B cell (primary cell): Measurements from ENCODE around the gene ASCL1. TPM values are rescaled to one million over a fixed set of nuclear protein-coding genes. Genes with fewer than 3 reads are reported as not detected.

Source experiments
- ATAC-seq: fragments of 200-7000 bp; cut with Tn5 transposase; one replicate; pipeline ENCODE4 v1.10.0; 2021; ENCODE audit warnings: low read depth, mild to moderate bottlenecking, moderate number of reproducible peaks, moderate library complexity
- CTCF ChIA-PET: fragments of 350-600 bp; sonication (Branson Sonifier 250); formaldehyde crosslinking; loops from one replicate; lab custom pipeline; 2021; ENCODE audit warnings: antibody characterized with exemption, inconsistent platforms; lab: Charles Lee
- POLR2A ChIA-PET: fragments of 350-600 bp; sonication (Branson Sonifier 250); formaldehyde crosslinking; loops from one replicate; lab custom pipeline; 2021; ENCODE audit warnings: antibody characterized with exemption; lab: Charles Lee
- DNase-seq: peaks from one replicate; pipeline ENCODE4 v3.0.0; 2013
- H2AFZ ChIP-seq: 2 replicates; pipeline ENCODE4 v1.6.1; 2012; ENCODE audit warnings: mild to moderate bottlenecking, low read depth, low read length; ENCODE audit not compliant: insufficient read depth, poor library complexity, severe bottlenecking
- H3K27ac ChIP-seq, 2 donors: 1 replicate in 1 of 2; 2 replicates in 1 of 2; pipeline ENCODE4 v1.5.1; 2012 to 2013; ENCODE audit warnings: low read length in 2 of 2, mild to moderate bottlenecking in 2 of 2, moderate library complexity in 1 of 2
- H3K27me3 ChIP-seq, 4 experiments: fragments of 200-600 bp in 1 of 4; sonication (generic) in 1 of 4; replicated peaks in 1 of 4; 1 replicate in 2 of 4; 2 replicates in 2 of 4; pipeline versions ENCODE4 v1.6.1 to v1.7.0; 2013 to 2016; ENCODE audit warnings: low read length in 3 of 4, mild to moderate bottlenecking in 2 of 4, mixed read lengths in 1 of 4, moderate library complexity in 1 of 4; ENCODE audit not compliant: insufficient read depth in 4 of 4, control insufficient read depth in 3 of 4; ENCODE audit errors: control extremely low read depth in 1 of 4
- H3K36me3 ChIP-seq, 2 experiments: replicated peaks in 1 of 2; 1 replicate in 1 of 2; 2 replicates in 1 of 2; pipeline versions ENCODE4 v1.6.1 to v1.7.1; 2013; ENCODE audit warnings: low read length in 1 of 2; ENCODE audit not compliant: insufficient read depth in 2 of 2, control insufficient read depth in 1 of 2; ENCODE audit errors: control extremely low read depth in 1 of 2, extremely low read depth in 1 of 2
- H3K4me1 ChIP-seq, 2 donors: fragments of 200-600 bp in 1 of 2; sonication (generic) in 1 of 2; 1 replicate in 1 of 2; 2 replicates in 1 of 2; pipeline versions ENCODE4 v1.5.1 to v1.6.1; 2013 to 2017; ENCODE audit warnings: low read length in 2 of 2; ENCODE audit not compliant: control insufficient read depth in 2 of 2, insufficient read depth in 2 of 2
- H3K4me2 ChIP-seq: replicated peaks from 2 replicates; pipeline ENCODE3; 2012; ENCODE audit warnings: mild to moderate bottlenecking, low read depth, low read length; ENCODE audit not compliant: poor library complexity, severe bottlenecking
- H3K4me3 ChIP-seq, 5 experiments: fragments of 200-600 bp in 1 of 5; sonication (generic) in 1 of 5; 1 replicate in 3 of 5; 2 replicates in 2 of 5; pipeline versions ENCODE4 v1.5.1 to v1.7.0; 2011 to 2016; ENCODE audit warnings: low read length in 4 of 5, mild to moderate bottlenecking in 4 of 5, low read depth in 2 of 5, control low read depth in 1 of 5, moderate library complexity in 1 of 5; ENCODE audit not compliant: insufficient read depth in 1 of 5; ENCODE audit errors: control extremely low read depth in 1 of 5, extremely low read depth in 1 of 5
- H3K79me2 ChIP-seq: fragments of 200-600 bp; sonication (generic); one replicate; pipeline ENCODE4 v1.6.0; 2016; ENCODE audit warnings: low read length; ENCODE audit not compliant: control insufficient read depth, insufficient read depth
- H3K9ac ChIP-seq: fragments of 200-600 bp; sonication (generic); 2 replicates; pipeline ENCODE4 v1.6.1; 2017; ENCODE audit warnings: mild to moderate bottlenecking, low read length, moderate library complexity
- H3K9me3 ChIP-seq, 3 donors: one replicate each; pipeline versions ENCODE4 v1.6.1 to v1.7.1; 2013; ENCODE audit warnings: low read length in 2 of 3; ENCODE audit not compliant: control insufficient read depth in 2 of 3, insufficient read depth in 1 of 3; ENCODE audit errors: control extremely low read depth in 1 of 3
- H4K20me1 ChIP-seq: 2 replicates; pipeline ENCODE4 v1.6.0; 2012; ENCODE audit warnings: mild to moderate bottlenecking, low read length; ENCODE audit not compliant: insufficient read depth, control insufficient read depth, poor library complexity, severe bottlenecking
- H3K27ac Mint-ChIP-seq: one replicate; pipeline ENCODE4 v1.8.0; 2021; ENCODE audit warnings: mixed read lengths
- H3K27me3 Mint-ChIP-seq: one replicate; pipeline ENCODE4 v1.8.0; 2021; ENCODE audit warnings: mixed read lengths
- H3K4me1 Mint-ChIP-seq: one replicate; pipeline ENCODE4 v1.8.0; 2021; ENCODE audit warnings: mixed read lengths
- H3K4me3 Mint-ChIP-seq: one replicate; pipeline ENCODE4 v1.8.0; 2021; ENCODE audit warnings: mixed read lengths
- H3K9me3 Mint-ChIP-seq: one replicate; pipeline ENCODE4 v1.8.0; 2022; ENCODE audit warnings: mixed read lengths; ENCODE audit not compliant: insufficient read depth
- EZH2 ChIP-seq: IDR thresholded peaks from 2 replicates; pipeline ENCODE4 v1.6.1; 2012; ENCODE audit warnings: borderline replicate concordance, low read depth, mild to moderate bottlenecking, moderate library complexity, low read length; ENCODE audit not compliant: insufficient read depth, poor library complexity, severe bottlenecking
- whole genome bisulfite sequencing: methylation state at CpG from one replicate; pipeline ENCODE4 v1.1.5; 2013; ENCODE audit warnings: missing lambda C conversion rate; ENCODE audit not compliant: insufficient coverage; 5-methylcytosine and 5-hydroxymethylcytosine counted together
- intact Hi-C: fragments of 100-400 bp; cut with micrococcal nuclease; formaldehyde crosslinking; loops from one replicate; pipeline ENCODE4 v1.10.0; 2022
- polyA plus RNA-seq: library from polyadenylated mRNA; depleted of rRNA; stranded (reverse); fragments of >200 nt; gene quantifications from 2 replicates; pipeline ENCODE4 v1.2.3, GENCODE V29; 2012
- total RNA-seq, 2 donors: library from RNA; stranded (reverse); fragments of 120-200 nt in 1 of 2; gene quantifications; 1 replicate in 1 of 2; 2 replicates in 1 of 2; pipeline versions ENCODE4 v1.2.3 to v1.2.4, GENCODE V29; 2013 to 2022
- TF ChIP-seq, protein P1 (sequence below): fragments of 200-600 bp; IDR thresholded peaks from one replicate; pipeline ENCODE4 v1.8.0; 2022; ENCODE audit warnings: antibody characterized with exemption, mild to moderate bottlenecking

The ASCL1 gene
- total and polyA plus RNA-seq, 2 donors (not counting 1 experiment from before 2014, with no cell fraction given), result not detected

DNA sequence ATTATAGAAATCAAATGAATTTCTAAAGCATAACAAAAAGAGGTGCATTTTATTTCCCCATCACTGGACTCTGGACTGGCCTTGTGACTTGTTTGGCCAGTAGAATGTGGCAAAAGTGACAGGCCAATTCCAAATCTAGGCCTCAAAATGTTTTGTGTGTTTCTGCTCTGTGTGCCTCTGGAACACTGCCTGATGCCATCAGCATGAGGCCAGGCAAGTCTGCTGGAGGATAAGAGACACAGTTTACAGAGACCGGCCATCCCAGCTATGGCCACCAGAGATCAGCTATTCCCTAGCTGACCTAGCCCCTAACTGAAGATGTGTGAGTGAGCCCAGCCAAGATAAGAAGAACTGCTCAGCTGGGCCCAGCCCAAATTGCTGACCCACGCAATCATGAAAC, 32.9 kb downstream of the ASCL1 start:
- Histone ChIP-seq H3K36me3 (no peaks in the 10 kb centered on the region), H3K79me2 (no peaks in the 10 kb centered on the region), H3K9ac (no peak overlapping the region), H3K9me3 (no peaks in the 10 kb centered on the region), H3K27me3 (peaks cover 0 to 4% (median 0%) of the 10 kb centered on the region in 4 experiments), H3K27ac (no peak overlapping the region), H2AFZ (no peak overlapping the region), H3K4me2 (no peak overlapping the region), H3K4me3 (no peak overlapping the region), H4K20me1 (no peaks in the 10 kb centered on the region), H3K4me1 (no peaks in the 10 kb centered on the region)
- no peak for TF ChIP-seq EZH2
- TF ChIP-seq, protein P1, sequence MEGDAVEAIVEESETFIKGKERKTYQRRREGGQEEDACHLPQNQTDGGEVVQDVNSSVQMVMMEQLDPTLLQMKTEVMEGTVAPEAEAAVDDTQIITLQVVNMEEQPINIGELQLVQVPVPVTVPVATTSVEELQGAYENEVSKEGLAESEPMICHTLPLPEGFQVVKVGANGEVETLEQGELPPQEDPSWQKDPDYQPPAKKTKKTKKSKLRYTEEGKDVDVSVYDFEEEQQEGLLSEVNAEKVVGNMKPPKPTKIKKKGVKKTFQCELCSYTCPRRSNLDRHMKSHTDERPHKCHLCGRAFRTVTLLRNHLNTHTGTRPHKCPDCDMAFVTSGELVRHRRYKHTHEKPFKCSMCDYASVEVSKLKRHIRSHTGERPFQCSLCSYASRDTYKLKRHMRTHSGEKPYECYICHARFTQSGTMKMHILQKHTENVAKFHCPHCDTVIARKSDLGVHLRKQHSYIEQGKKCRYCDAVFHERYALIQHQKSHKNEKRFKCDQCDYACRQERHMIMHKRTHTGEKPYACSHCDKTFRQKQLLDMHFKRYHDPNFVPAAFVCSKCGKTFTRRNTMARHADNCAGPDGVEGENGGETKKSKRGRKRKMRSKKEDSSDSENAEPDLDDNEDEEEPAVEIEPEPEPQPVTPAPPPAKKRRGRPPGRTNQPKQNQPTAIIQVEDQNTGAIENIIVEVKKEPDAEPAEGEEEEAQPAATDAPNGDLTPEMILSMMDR, result no peak
- H3K27me3 Mint-ChIP-seq, result peaks cover 12% of the 10 kb centered on the region
- H3K4me3 Mint-ChIP-seq, result no peak overlapping the region
- DNase-seq, result no peak
- peaks cover 2% of the 10 kb centered on the region for H3K9me3 Mint-ChIP-seq
- no peaks in the 10 kb centered on the region for H3K4me1 Mint-ChIP-seq
- ChIA-PET CTCF (no interaction called here), POLR2A (no interaction called here)
- 79% methylated on average over 1 of the region's 2 CpGs for WGBS
- no peak overlapping the region for H3K27ac Mint-ChIP-seq
- intact Hi-C loops, result no loop called here
- ATAC-seq, result no peak

DNA sequence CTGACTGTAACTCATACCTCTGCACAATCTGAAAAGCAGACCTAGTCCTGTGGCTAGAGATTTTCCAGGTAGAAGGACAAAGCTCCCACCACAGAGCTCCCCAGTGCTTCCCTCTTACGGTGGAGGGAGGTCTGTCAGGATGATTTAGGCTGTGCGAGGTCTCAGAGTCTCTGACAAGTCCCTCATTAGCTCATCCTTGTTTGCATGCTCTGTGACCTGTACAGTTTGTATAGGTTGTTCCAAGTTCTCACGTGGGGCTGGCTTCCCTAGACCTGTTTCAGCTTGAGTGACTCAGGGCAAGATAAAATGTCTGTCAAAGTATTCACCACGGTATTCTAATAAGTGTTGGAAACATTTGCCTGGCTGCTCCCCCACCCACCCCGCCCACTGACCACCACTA, 34.8 kb downstream of the ASCL1 start:
- no peak for TF ChIP-seq EZH2
- TF ChIP-seq, protein P1, result no peak
- ChIA-PET CTCF (no interaction called here), POLR2A (no interaction called here)
- H3K79me2 ChIP-seq, result no peaks in the 10 kb centered on the region
- peaks cover 0 to 3% (median 0%) of the 10 kb centered on the region in 3 donors for H3K9me3 ChIP-seq
- no peak for DNase-seq
- no peak overlapping the region for H3K27ac Mint-ChIP-seq
- ATAC-seq, result no peak
- H4K20me1 ChIP-seq, result no peaks in the 10 kb centered on the region
- intact Hi-C loops, result no loop called here
- H3K9me3 Mint-ChIP-seq, result peaks cover 2% of the 10 kb centered on the region
- no peaks in the 10 kb centered on the region for H3K4me1 Mint-ChIP-seq
- peaks cover 0 to 4% (median 0%) of the 10 kb centered on the region in 4 experiments for H3K27me3 ChIP-seq
- peaks cover 12% of the 10 kb centered on the region for H3K27me3 Mint-ChIP-seq
- H3K4me3 Mint-ChIP-seq, result no peak overlapping the region
- H3K4me2 ChIP-seq, result no peak overlapping the region
- no peak overlapping the region for H3K27ac ChIP-seq
- H3K9ac ChIP-seq, result no peak overlapping the region
- WGBS, result 64% methylated on average over 3 of the region's 5 CpGs
- no peak overlapping the region for H2AFZ ChIP-seq
- H3K4me3 ChIP-seq, result no peak overlapping the region
- no peaks in the 10 kb centered on the region for H3K4me1 ChIP-seq
- H3K36me3 ChIP-seq, result no peaks in the 10 kb centered on the region
